DND-41 (cell line): Measurements from ENCODE around the gene RAB3C.

Experiments used
- EZH2 ChIP-seq: IDR thresholded peaks from 3 replicates; pipeline ENCODE4 v1.6.1; 2012; ENCODE audit warnings: borderline replicate concordance, low read depth, mild to moderate bottlenecking, moderate library complexity, low read length, inconsistent platforms; ENCODE audit not compliant: severe bottlenecking
- TF ChIP-seq, protein P1 (sequence below): IDR thresholded peaks from 2 replicates; pipeline ENCODE4 v1.5.1; 2012; ENCODE audit warnings: borderline replicate concordance, low read length, moderate library complexity, mild to moderate bottlenecking; ENCODE audit not compliant: poor library complexity, severe bottlenecking; ENCODE audit errors: extremely low read depth

- TF ChIP-seq, protein P1, sequence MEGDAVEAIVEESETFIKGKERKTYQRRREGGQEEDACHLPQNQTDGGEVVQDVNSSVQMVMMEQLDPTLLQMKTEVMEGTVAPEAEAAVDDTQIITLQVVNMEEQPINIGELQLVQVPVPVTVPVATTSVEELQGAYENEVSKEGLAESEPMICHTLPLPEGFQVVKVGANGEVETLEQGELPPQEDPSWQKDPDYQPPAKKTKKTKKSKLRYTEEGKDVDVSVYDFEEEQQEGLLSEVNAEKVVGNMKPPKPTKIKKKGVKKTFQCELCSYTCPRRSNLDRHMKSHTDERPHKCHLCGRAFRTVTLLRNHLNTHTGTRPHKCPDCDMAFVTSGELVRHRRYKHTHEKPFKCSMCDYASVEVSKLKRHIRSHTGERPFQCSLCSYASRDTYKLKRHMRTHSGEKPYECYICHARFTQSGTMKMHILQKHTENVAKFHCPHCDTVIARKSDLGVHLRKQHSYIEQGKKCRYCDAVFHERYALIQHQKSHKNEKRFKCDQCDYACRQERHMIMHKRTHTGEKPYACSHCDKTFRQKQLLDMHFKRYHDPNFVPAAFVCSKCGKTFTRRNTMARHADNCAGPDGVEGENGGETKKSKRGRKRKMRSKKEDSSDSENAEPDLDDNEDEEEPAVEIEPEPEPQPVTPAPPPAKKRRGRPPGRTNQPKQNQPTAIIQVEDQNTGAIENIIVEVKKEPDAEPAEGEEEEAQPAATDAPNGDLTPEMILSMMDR: no peak
- TF ChIP-seq EZH2: no peak
These were observed 182.2 kb downstream of the RAB3C start for GRCh38 chr5:58765058-58765457.
